ENCODE data around the gene DAG1. TPM values are rescaled to one million over a fixed set of nuclear protein-coding genes. Genes with fewer than 3 reads are reported as not detected.

DAG1 gene
- total and polyA plus RNA-seq, 10 donors: 3.0 to 42.7 (median 27.3) TPM

GRCh38 chr3:49530231-49530630 is 60.2 kb downstream of the DAG1 start:
- intact Hi-C loops (cut with DNase I; ENCODE audit: low total_unique reads): no loop called here
- Histone ChIP-seq H3K4me3 (no peak overlapping the region), H3K36me3 (peaks cover 0 to 61% (median 32%) of the 10 kb centered on the region in 6 donors), H3K27ac (no peak overlapping the region), H3K27me3 (replicated peaks in 1 of 7) (no peaks in the 10 kb centered on the region), H3K9me3 (no peaks in the 10 kb centered on the region), H3K4me1 (peaks cover 0 to 9% (median 0%) of the 10 kb centered on the region in 6 donors)
- TF ChIP-seq POLR2A (IDR thresholded peaks at IDR 0.05) (no peak), CTCF (IDR thresholded peaks at IDR 0.05 in 8 of 11, conservative IDR thresholded peaks at IDR 0.05 in 3 of 11) (no peak), POLR2AphosphoS5 (IDR thresholded peaks at IDR 0.05) (no peak)
- no peak for DNase-seq
- 92 to 99% (median 95%) methylated on average over 5 of the region's 5 CpGs for WGBS, 5 donors

GRCh38 chr3:49530701-49531100 is 60.6 kb downstream of the DAG1 start:
- H3K27ac ChIP-seq: no peak overlapping the region
- peaks cover 0 to 9% (median 0%) of the 10 kb centered on the region in 6 donors for H3K4me1 ChIP-seq
- no peak overlapping the region for H3K4me3 ChIP-seq
- WGBS, 5 donors: 90 to 98% (median 95%) methylated on average over 5 to 8 of the region's 8 CpGs
- peaks cover 0 to 56% (median 32%) of the 10 kb centered on the region in 6 donors for H3K36me3 ChIP-seq
- DNase-seq: no peak
- H3K9me3 ChIP-seq: no peaks in the 10 kb centered on the region
- TF ChIP-seq POLR2AphosphoS5 (IDR thresholded peaks at IDR 0.05) (no peak), CTCF (IDR thresholded peaks at IDR 0.05 in 8 of 11, conservative IDR thresholded peaks at IDR 0.05 in 3 of 11) (no peak), POLR2A (IDR thresholded peaks at IDR 0.05) (no peak)
- no peaks in the 10 kb centered on the region for H3K27me3 ChIP-seq (replicated peaks in 1 of 7)
- intact Hi-C loops (cut with DNase I; ENCODE audit: low total_unique reads): no loop called here

GRCh38 chr3:49531218-49531617 is 61.2 kb downstream of the DAG1 start:
- DNase-seq: no peak
- Histone ChIP-seq H3K27me3 (replicated peaks in 1 of 7) (no peaks in the 10 kb centered on the region), H3K4me1 (peaks cover 0 to 10% (median 0%) of the 10 kb centered on the region in 6 donors), H3K27ac (no peak overlapping the region), H3K9me3 (no peaks in the 10 kb centered on the region), H3K4me3 (no peak overlapping the region), H3K36me3 (peaks cover 0 to 55% (median 32%) of the 10 kb centered on the region in 6 donors)
- intact Hi-C loops (cut with DNase I; ENCODE audit: low total_unique reads): no loop called here
- no peak for TF ChIP-seq CTCF (IDR thresholded peaks at IDR 0.05 in 8 of 11, conservative IDR thresholded peaks at IDR 0.05 in 3 of 11)
- no peak for TF ChIP-seq POLR2A (IDR thresholded peaks at IDR 0.05)
- no peak for TF ChIP-seq POLR2AphosphoS5 (IDR thresholded peaks at IDR 0.05)
- 93 to 99% (median 94%) methylated on average over 9 to 10 of the region's 10 CpGs for WGBS, 5 donors

GRCh38 chr3:49531715-49532114 is 61.6 kb downstream of the DAG1 start:
- no peak for DNase-seq
- intact Hi-C loops (cut with DNase I; ENCODE audit: low total_unique reads): no loop called here
- TF ChIP-seq POLR2AphosphoS5 (IDR thresholded peaks at IDR 0.05): no peak
- TF ChIP-seq CTCF (IDR thresholded peaks at IDR 0.05 in 8 of 11, conservative IDR thresholded peaks at IDR 0.05 in 3 of 11): no peak
- TF ChIP-seq POLR2A (IDR thresholded peaks at IDR 0.05): no peak

More at GRCh38 chr3:49531715-49532114, 61.6 kb downstream of the DAG1 start:
- Histone ChIP-seq H3K27me3 (replicated peaks in 1 of 7) (no peaks in the 10 kb centered on the region), H3K4me3 (no peak overlapping the region), H3K4me1 (peaks cover 0 to 10% (median 0%) of the 10 kb centered on the region in 6 donors), H3K36me3 (peaks cover 0 to 55% (median 32%) of the 10 kb centered on the region in 6 donors), H3K27ac (no peak overlapping the region), H3K9me3 (no peaks in the 10 kb centered on the region)
- WGBS, 5 donors: 91 to 97% (median 95%) methylated on average over 11 to 16 of the region's 16 CpGs
